Neural cell (in vitro differentiated cells): ENCODE measurements around the gene MAPT. TPM values are rescaled to one million over a fixed set of nuclear protein-coding genes. Genes with fewer than 3 reads are reported as not detected.

Source experiments
- H2AFZ ChIP-seq: fragments of 200-600, 300-800 bp; sonication (generic), shearing (Covaris generic); 2 replicates; pipeline ENCODE4 v1.6.0; 2014; ENCODE audit warnings: low read depth, mild to moderate bottlenecking, antibody characterized with exemption, low read length, moderate library complexity
- H3F3A ChIP-seq: fragments of 200-600 bp; shearing (Covaris generic); 2 replicates; pipeline ENCODE4 v1.6.1; 2016; ENCODE audit warnings: mild to moderate bottlenecking, moderate library complexity, mixed read lengths, antibody characterized with exemption, low read length; ENCODE audit not compliant: insufficient read depth, poor library complexity, severe bottlenecking
- H3K27ac ChIP-seq: fragments of 200-600, 300-800 bp; sonication (generic), shearing (Covaris generic); 2 replicates; pipeline ENCODE4 v1.5.1; 2014; ENCODE audit warnings: mild to moderate bottlenecking, low read length, moderate library complexity
- H3K27me3 ChIP-seq: fragments of 300-800, 200-600 bp; sonication (generic), shearing (Covaris generic); 2 replicates; pipeline ENCODE4 v1.6.0; 2014; ENCODE audit warnings: mild to moderate bottlenecking, low read depth, low read length, moderate library complexity; ENCODE audit not compliant: insufficient read depth
- H3K36me3 ChIP-seq: fragments of 300-800, 200-600 bp; sonication (generic), shearing (Covaris generic); 2 replicates; pipeline ENCODE4 v1.5.1; 2014; ENCODE audit warnings: mild to moderate bottlenecking, antibody characterized with exemption, low read length, moderate library complexity; ENCODE audit not compliant: insufficient read depth
- H3K4me2 ChIP-seq: fragments of 300-800, 200-600 bp; sonication (generic), shearing (Covaris generic); 2 replicates; pipeline ENCODE4 v1.6.0; 2014; ENCODE audit warnings: mild to moderate bottlenecking, low read length
- H3K4me3 ChIP-seq: fragments of 300-800, 200-600 bp; sonication (generic), shearing (Covaris generic); 2 replicates; pipeline ENCODE4 v1.5.1; 2014; ENCODE audit warnings: mild to moderate bottlenecking, low read length, moderate library complexity
- H3K79me2 ChIP-seq: fragments of 200-600 bp; shearing (Covaris generic); replicated peaks from 2 replicates; pipeline ENCODE4 v1.6.0; 2014; ENCODE audit warnings: mild to moderate bottlenecking, low read length, moderate library complexity; ENCODE audit not compliant: insufficient read depth
- H3K9ac ChIP-seq: fragments of 300-800, 200-600 bp; sonication (generic), shearing (Covaris generic); 2 replicates; pipeline ENCODE4 v1.6.1; 2016; ENCODE audit warnings: mild to moderate bottlenecking, low read length, mixed read lengths
- H3K9me2 ChIP-seq: fragments of 200-600 bp; shearing (Covaris generic); 2 replicates; pipeline ENCODE4 v1.6.1; 2016; ENCODE audit warnings: mild to moderate bottlenecking, low read length, mixed read lengths; ENCODE audit not compliant: insufficient read depth
- H3K9me3 ChIP-seq: fragments of 200-600, 300-800 bp; sonication (generic), shearing (Covaris generic); 2 replicates; pipeline ENCODE4 v1.6.1; 2016; ENCODE audit warnings: mild to moderate bottlenecking, mixed run types, low read length, moderate library complexity, mixed read lengths
- H4K20me1 ChIP-seq: fragments of 200-600 bp; shearing (Covaris generic); 2 replicates; pipeline ENCODE4 v1.6.1; 2016; ENCODE audit warnings: mild to moderate bottlenecking, mixed run types; ENCODE audit not compliant: insufficient read depth
- EP300 ChIP-seq: fragments of 450-650 bp; conservative IDR thresholded peaks from 2 replicates; pipeline ENCODE4 v1.6.1; 2014; ENCODE audit warnings: antibody characterized with exemption, mild to moderate bottlenecking, moderate library complexity; ENCODE audit not compliant: poor library complexity, severe bottlenecking
- EZH2 ChIP-seq: fragments of 200-600, 300-800 bp; shearing (Covaris generic), sonication (generic); IDR thresholded peaks from 2 replicates; pipeline ENCODE4 v1.6.1; 2014; ENCODE audit warnings: antibody characterized with exemption, low read length, borderline replicate concordance, mild to moderate bottlenecking; ENCODE audit not compliant: insufficient read depth, poor library complexity, severe bottlenecking
- MXI1 ChIP-seq: fragments of 450-650 bp; conservative IDR thresholded peaks from 2 replicates; pipeline ENCODE4 v1.6.1; 2014; ENCODE audit warnings: antibody characterized with exemption, mild to moderate bottlenecking; ENCODE audit not compliant: poor library complexity, severe bottlenecking
- POLR2AphosphoS5 ChIP-seq: IDR thresholded peaks from 2 replicates; pipeline ENCODE4 v1.6.1; 2012
- SMC3 ChIP-seq: fragments of 450-650 bp; conservative IDR thresholded peaks from 2 replicates; pipeline ENCODE4 v1.6.1; 2014; ENCODE audit warnings: antibody characterized with exemption, mild to moderate bottlenecking, moderate library complexity; ENCODE audit not compliant: poor library complexity
- TAF1 ChIP-seq: IDR thresholded peaks from 2 replicates; pipeline ENCODE4 v1.6.1; 2012; ENCODE audit warnings: low read depth
- polyA plus RNA-seq: library from polyadenylated mRNA; depleted of rRNA; stranded (reverse); fragments of >200 nt; gene quantifications from 2 replicates; pipeline ENCODE4 v1.2.3, GENCODE V29; 2014
- TF ChIP-seq, protein P1 (sequence below): IDR thresholded peaks from 2 replicates; pipeline ENCODE4 v1.6.1; 2012; ENCODE audit warnings: borderline replicate concordance
- TF ChIP-seq, protein P2 (sequence below): fragments of 450-650 bp; IDR thresholded peaks from 2 replicates; pipeline ENCODE4 v1.5.1; 2014; ENCODE audit warnings: antibody characterized with exemption, mild to moderate bottlenecking, moderate library complexity; ENCODE audit not compliant: poor library complexity, severe bottlenecking

MAPT gene
- polyA plus RNA-seq, 1 donor from 2014 or later: 94.5 TPM

DNA sequence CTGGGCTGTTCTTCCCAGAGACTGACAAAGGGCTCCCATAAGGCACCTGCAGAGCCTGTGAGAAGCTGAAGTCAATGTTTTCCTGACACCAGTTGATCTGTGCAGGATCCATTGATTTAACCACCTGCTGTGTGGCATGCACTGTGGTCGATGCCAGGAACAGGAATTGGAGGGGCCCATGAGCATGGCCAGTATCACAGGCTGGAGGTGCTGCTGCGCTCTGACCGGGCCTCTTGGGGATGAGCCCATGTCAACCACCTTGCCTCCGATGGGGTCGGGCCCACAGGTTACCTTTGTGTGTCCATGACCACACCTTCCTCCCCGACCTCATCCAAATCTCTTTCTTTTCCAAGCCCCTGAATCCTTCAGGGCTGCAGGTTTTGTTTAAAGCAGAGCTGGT is 86.5 kb downstream of the MAPT start:
- Histone ChIP-seq H2AFZ (no peak overlapping the region), H3K9me3 (no peaks in the 10 kb centered on the region), H3K27ac (no peak overlapping the region), H3K4me3 (no peak overlapping the region), H3K9ac (no peak overlapping the region), H3K79me2 (no peaks in the 10 kb centered on the region), H3K36me3 (no peaks in the 10 kb centered on the region), H4K20me1 (no peaks in the 10 kb centered on the region), H3K4me2 (no peak overlapping the region), H3F3A (no peaks in the 10 kb centered on the region), H3K9me2 (no peaks in the 10 kb centered on the region), H3K27me3 (no peaks in the 10 kb centered on the region)
- TF ChIP-seq MXI1 (no peak), SMC3 (no peak), EZH2 (no peak), TAF1 (no peak)
- TF ChIP-seq, protein P1, sequence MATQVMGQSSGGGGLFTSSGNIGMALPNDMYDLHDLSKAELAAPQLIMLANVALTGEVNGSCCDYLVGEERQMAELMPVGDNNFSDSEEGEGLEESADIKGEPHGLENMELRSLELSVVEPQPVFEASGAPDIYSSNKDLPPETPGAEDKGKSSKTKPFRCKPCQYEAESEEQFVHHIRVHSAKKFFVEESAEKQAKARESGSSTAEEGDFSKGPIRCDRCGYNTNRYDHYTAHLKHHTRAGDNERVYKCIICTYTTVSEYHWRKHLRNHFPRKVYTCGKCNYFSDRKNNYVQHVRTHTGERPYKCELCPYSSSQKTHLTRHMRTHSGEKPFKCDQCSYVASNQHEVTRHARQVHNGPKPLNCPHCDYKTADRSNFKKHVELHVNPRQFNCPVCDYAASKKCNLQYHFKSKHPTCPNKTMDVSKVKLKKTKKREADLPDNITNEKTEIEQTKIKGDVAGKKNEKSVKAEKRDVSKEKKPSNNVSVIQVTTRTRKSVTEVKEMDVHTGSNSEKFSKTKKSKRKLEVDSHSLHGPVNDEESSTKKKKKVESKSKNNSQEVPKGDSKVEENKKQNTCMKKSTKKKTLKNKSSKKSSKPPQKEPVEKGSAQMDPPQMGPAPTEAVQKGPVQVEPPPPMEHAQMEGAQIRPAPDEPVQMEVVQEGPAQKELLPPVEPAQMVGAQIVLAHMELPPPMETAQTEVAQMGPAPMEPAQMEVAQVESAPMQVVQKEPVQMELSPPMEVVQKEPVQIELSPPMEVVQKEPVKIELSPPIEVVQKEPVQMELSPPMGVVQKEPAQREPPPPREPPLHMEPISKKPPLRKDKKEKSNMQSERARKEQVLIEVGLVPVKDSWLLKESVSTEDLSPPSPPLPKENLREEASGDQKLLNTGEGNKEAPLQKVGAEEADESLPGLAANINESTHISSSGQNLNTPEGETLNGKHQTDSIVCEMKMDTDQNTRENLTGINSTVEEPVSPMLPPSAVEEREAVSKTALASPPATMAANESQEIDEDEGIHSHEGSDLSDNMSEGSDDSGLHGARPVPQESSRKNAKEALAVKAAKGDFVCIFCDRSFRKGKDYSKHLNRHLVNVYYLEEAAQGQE: no peak
- TF ChIP-seq, protein P2, sequence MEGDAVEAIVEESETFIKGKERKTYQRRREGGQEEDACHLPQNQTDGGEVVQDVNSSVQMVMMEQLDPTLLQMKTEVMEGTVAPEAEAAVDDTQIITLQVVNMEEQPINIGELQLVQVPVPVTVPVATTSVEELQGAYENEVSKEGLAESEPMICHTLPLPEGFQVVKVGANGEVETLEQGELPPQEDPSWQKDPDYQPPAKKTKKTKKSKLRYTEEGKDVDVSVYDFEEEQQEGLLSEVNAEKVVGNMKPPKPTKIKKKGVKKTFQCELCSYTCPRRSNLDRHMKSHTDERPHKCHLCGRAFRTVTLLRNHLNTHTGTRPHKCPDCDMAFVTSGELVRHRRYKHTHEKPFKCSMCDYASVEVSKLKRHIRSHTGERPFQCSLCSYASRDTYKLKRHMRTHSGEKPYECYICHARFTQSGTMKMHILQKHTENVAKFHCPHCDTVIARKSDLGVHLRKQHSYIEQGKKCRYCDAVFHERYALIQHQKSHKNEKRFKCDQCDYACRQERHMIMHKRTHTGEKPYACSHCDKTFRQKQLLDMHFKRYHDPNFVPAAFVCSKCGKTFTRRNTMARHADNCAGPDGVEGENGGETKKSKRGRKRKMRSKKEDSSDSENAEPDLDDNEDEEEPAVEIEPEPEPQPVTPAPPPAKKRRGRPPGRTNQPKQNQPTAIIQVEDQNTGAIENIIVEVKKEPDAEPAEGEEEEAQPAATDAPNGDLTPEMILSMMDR: no peak

DNA sequence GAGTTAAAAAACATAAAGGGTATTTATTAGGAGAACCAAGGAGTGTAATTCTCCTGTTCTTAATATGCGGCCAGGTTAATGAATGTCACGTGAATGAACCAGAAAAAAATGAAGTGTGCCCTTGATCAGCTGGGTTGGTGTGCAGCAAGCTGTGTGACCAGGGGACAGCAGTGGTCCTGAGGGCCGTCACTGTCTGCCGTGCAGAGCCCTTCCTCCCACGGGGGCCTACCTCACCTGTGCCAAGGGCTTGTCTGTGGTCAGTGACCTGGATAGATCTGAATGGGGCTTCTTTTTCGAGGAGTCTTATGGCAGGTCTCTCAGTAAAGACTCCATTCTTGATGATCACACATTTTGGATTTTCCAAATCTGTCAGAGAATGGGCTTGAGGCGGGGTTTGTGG is 87.0 kb downstream of the MAPT start:
- Histone ChIP-seq H3K9me2 (no peaks in the 10 kb centered on the region), H3K4me3 (no peak overlapping the region), H3F3A (no peaks in the 10 kb centered on the region), H3K4me2 (no peak overlapping the region), H3K9me3 (no peaks in the 10 kb centered on the region), H4K20me1 (no peaks in the 10 kb centered on the region), H3K9ac (no peak overlapping the region), H3K36me3 (no peaks in the 10 kb centered on the region), H3K79me2 (no peaks in the 10 kb centered on the region), H2AFZ (no peak overlapping the region), H3K27ac (no peak overlapping the region), H3K27me3 (no peaks in the 10 kb centered on the region)
- no peak for TF ChIP-seq EP300
- TF ChIP-seq MXI1: no peak
- TF ChIP-seq EZH2: no peak
- TF ChIP-seq, protein P2: no peak
- TF ChIP-seq POLR2AphosphoS5: no peak
